GM19438 (cell line): Measurements from ENCODE around the gene ZC3H7A.
A peak's percentile ranks its signal among the peaks of the same experiment; 100 is the strongest.

Experiments
- ATAC-seq: cut with Tn5 transposase; IDR thresholded peaks from one replicate; pipeline ENCODE4 v1.9.1; 2021; ENCODE audit warnings: low read depth; ENCODE audit not compliant: unreplicated experiment

The ZC3H7A gene

GRCh38 chr16:11742093-11742535 is 54.9 kb downstream of the ZC3H7A start:
- no peak for ATAC-seq

GRCh38 chr16:11740567-11740966 is 56.5 kb downstream of the ZC3H7A start:
- ATAC-seq = no peak

- no peak for ATAC-seq
Observed at GRCh38 chr16:11738742-11739544, 58.1 kb downstream of the ZC3H7A start.

GRCh38 chr16:11737713-11738112 is 59.3 kb downstream of the ZC3H7A start:
- ATAC-seq = no peak

- no peak for ATAC-seq
Observed at GRCh38 chr16:11736903-11737302, 60.2 kb downstream of the ZC3H7A start.

GRCh38 chr16:11735787-11736186 is 61.3 kb downstream of the ZC3H7A start:
- ATAC-seq = no peak

- no peak for ATAC-seq
Observed at GRCh38 chr16:11734653-11735043, 62.4 kb downstream of the ZC3H7A start.

- no peak for ATAC-seq
Observed at GRCh38 chr16:11734025-11734652, 62.9 kb downstream of the ZC3H7A start.

GRCh38 chr16:11731222-11731621 is 65.8 kb downstream of the ZC3H7A start:
- no peak for ATAC-seq

GRCh38 chr16:11729787-11730186 is 67.3 kb downstream of the ZC3H7A start:
- no peak for ATAC-seq

- peak; percentile 54 for ATAC-seq
Observed at GRCh38 chr16:11727796-11728543, 69.1 kb downstream of the ZC3H7A start.

- ATAC-seq = no peak
Observed at GRCh38 chr16:11726008-11726407, 71.0 kb downstream of the ZC3H7A start.

- no peak for ATAC-seq
Observed at GRCh38 chr16:11725457-11725856, 71.6 kb downstream of the ZC3H7A start.

- ATAC-seq = no peak
Observed at GRCh38 chr16:11722468-11722808, 74.6 kb downstream of the ZC3H7A start.

- no peak for ATAC-seq
Observed at GRCh38 chr16:11721781-11722467, 75.1 kb downstream of the ZC3H7A start.

- no peak for ATAC-seq
Observed at GRCh38 chr16:11719762-11720161, 77.3 kb downstream of the ZC3H7A start.

- ATAC-seq = no peak
Observed at GRCh38 chr16:11719171-11719570, 77.9 kb downstream of the ZC3H7A start.

GRCh38 chr16:11717811-11718210 is 79.2 kb downstream of the ZC3H7A start:
- no peak for ATAC-seq

GRCh38 chr16:11716336-11716735 is 80.7 kb downstream of the ZC3H7A start:
- no peak for ATAC-seq

GRCh38 chr16:11715246-11715947 is 81.7 kb downstream of the ZC3H7A start:
- ATAC-seq = no peak
